ENCODE measurements around the gene PLEK. TPM values are rescaled to one million over a fixed set of nuclear protein-coding genes. Genes with fewer than 3 reads are reported as not detected.

Gene PLEK
- total RNA-seq, 1 experiment from 2014 or later, result not detected

DNA sequence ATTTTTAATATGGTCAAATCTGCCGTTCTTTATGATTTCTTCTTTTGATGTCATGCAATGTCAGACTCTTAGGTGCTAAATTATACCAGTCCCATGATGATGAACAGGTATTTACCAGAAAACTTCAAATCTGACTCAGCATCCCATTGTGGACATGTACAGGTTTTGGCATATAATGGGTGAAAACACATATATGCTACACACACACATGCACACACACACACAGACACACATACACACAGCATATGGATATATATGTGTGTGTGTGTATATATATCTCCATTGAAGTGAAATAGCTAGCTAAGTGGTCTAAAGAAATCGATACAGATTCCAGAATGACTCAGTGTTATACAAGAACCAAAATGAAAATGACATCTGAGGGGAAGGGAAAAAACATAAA is 7.4 kb downstream of the PLEK start:
- H3K36me3 ChIP-seq (ENCODE audit: low read depth, low read length), result no peaks in the 10 kb centered on the region
- no peaks in the 10 kb centered on the region for H4K20me1 ChIP-seq (ENCODE audit: low read length)
- no peaks in the 10 kb centered on the region for H3K9me3 ChIP-seq (ENCODE audit: low read length)
- ChIA-PET CTCF (interaction anchor here (0.5 kb wide), 1 partner anchor 285 kb away, joined by 3 read pairs; no protein-coding TSS in a partner anchor), POLR2A (ENCODE audit: unreplicated experiment) (no interaction called here)
- peaks cover 3% of the 10 kb centered on the region; the same call in 1 of the 2 replicates for H3K27me3 ChIP-seq (ENCODE audit: low read length)
- no peak overlapping the region for H3K4me2 ChIP-seq (ENCODE audit: low read length)
- no peak overlapping the region for H3K9ac ChIP-seq (ENCODE audit: low read length)
- intact Hi-C loops (cut with micrococcal nuclease), result no loop called here
- TF ChIP-seq EZH2phosphoT487 (IDR thresholded peaks at IDR 0.05; ENCODE audit: borderline replicate concordance, low read length) (no peak), EZH2 (IDR thresholded peaks at IDR 0.05; ENCODE audit: low read length, unreplicated experiment) (no peak)
- TF ChIP-seq, protein P1, sequence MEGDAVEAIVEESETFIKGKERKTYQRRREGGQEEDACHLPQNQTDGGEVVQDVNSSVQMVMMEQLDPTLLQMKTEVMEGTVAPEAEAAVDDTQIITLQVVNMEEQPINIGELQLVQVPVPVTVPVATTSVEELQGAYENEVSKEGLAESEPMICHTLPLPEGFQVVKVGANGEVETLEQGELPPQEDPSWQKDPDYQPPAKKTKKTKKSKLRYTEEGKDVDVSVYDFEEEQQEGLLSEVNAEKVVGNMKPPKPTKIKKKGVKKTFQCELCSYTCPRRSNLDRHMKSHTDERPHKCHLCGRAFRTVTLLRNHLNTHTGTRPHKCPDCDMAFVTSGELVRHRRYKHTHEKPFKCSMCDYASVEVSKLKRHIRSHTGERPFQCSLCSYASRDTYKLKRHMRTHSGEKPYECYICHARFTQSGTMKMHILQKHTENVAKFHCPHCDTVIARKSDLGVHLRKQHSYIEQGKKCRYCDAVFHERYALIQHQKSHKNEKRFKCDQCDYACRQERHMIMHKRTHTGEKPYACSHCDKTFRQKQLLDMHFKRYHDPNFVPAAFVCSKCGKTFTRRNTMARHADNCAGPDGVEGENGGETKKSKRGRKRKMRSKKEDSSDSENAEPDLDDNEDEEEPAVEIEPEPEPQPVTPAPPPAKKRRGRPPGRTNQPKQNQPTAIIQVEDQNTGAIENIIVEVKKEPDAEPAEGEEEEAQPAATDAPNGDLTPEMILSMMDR (conservative IDR thresholded peaks at IDR 0.05; ENCODE audit: low read depth, low read length), result no peak
- no peak overlapping the region for H3K4me3 ChIP-seq (ENCODE audit: low read length)
- BruUV-seq (replicated peaks), result no TSS peak
- no peaks in the 10 kb centered on the region for H3K79me2 ChIP-seq (ENCODE audit: low read length)
- H3K27ac ChIP-seq (ENCODE audit: low read length), result no peak overlapping the region
- DNase-seq (no peak), ATAC-seq (no peak)
- no peaks in the 10 kb centered on the region for H3K9me2 ChIP-seq (replicated peaks; ENCODE audit: low read length)
- H2AFZ ChIP-seq (ENCODE audit: low read length), result no peak overlapping the region
- no peaks in the 10 kb centered on the region for H3K4me1 ChIP-seq (ENCODE audit: insufficient read depth, low read length)
- no peaks in the 10 kb centered on the region for H3F3A ChIP-seq (ENCODE audit: low read length, unreplicated experiment)

DNA sequence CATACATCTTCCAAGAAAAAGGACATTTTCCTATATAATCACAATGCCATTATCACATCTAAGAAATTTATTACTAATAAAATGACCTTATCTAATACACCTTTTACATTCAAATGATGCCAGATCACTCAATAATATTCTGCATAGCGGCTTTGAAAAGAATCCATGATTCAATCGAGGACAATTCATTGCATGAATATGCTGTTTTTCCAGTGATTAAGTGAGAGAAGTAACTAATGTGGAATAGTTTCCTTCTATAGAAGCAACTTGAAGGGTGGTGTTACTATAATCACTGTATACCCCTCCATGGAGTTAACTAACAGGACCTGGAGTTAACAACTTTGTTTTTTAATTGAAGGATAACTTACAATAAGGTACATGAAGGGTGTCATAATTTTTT is 9.1 kb downstream of the PLEK start:
- Histone ChIP-seq H3K9me2 (replicated peaks; ENCODE audit: low read length) (no peaks in the 10 kb centered on the region), H3K27me3 (ENCODE audit: low read length) (peaks cover 3% of the 10 kb centered on the region; the same call in 1 of the 2 replicates), H3F3A (ENCODE audit: low read length, unreplicated experiment) (no peaks in the 10 kb centered on the region), H3K4me3 (ENCODE audit: low read length) (no peak overlapping the region), H3K36me3 (ENCODE audit: low read depth, low read length) (no peaks in the 10 kb centered on the region), H3K9ac (ENCODE audit: low read length) (no peak overlapping the region), H3K27ac (ENCODE audit: low read length) (no peak overlapping the region), H3K9me3 (ENCODE audit: low read length) (no peaks in the 10 kb centered on the region), H2AFZ (ENCODE audit: low read length) (no peak overlapping the region), H3K4me2 (ENCODE audit: low read length) (no peak overlapping the region), H3K79me2 (ENCODE audit: low read length) (no peaks in the 10 kb centered on the region), H3K4me1 (ENCODE audit: insufficient read depth, low read length) (no peaks in the 10 kb centered on the region), H4K20me1 (ENCODE audit: low read length) (no peaks in the 10 kb centered on the region)
- DNase-seq, result no peak
- CTCF ChIA-PET, result no interaction called here
- no TSS peak for BruUV-seq (replicated peaks)
- no peak for ATAC-seq
- no peak for TF ChIP-seq EZH2phosphoT487 (IDR thresholded peaks at IDR 0.05; ENCODE audit: borderline replicate concordance, low read length)
- TF ChIP-seq, protein P1 (conservative IDR thresholded peaks at IDR 0.05; ENCODE audit: low read depth, low read length), result no peak
- TF ChIP-seq EZH2 (IDR thresholded peaks at IDR 0.05; ENCODE audit: low read length, unreplicated experiment), result no peak
- POLR2A ChIA-PET (ENCODE audit: unreplicated experiment), result no interaction called here
- intact Hi-C loops (cut with micrococcal nuclease), result no loop called here

DNA sequence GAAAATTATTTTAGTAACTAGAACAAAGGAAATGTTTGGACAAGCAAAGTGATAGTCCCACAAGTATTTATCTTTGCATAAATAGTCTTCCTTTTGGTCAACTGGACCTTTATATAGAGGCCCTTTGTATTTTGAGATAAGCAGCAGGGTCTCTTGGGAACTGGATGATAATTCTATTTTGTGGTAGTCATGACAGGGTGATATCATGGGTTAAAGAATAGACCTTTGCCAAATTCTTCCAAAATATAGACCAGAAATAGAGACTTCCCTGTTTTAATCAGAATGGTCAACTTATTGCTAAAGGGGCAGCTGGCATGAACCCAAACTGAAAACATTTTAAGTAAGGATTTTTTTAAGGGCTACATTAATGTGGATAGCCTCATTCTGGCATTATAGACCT is 10.5 kb downstream of the PLEK start:
- Histone ChIP-seq H3K79me2 (ENCODE audit: low read length) (no peaks in the 10 kb centered on the region), H3F3A (ENCODE audit: low read length, unreplicated experiment) (no peaks in the 10 kb centered on the region), H3K4me1 (ENCODE audit: insufficient read depth, low read length) (no peaks in the 10 kb centered on the region), H3K36me3 (ENCODE audit: low read depth, low read length) (no peaks in the 10 kb centered on the region), H3K4me3 (ENCODE audit: low read length) (no peak overlapping the region), H4K20me1 (ENCODE audit: low read length) (no peaks in the 10 kb centered on the region), H3K27ac (ENCODE audit: low read length) (no peak overlapping the region), H2AFZ (ENCODE audit: low read length) (no peak overlapping the region), H3K9ac (ENCODE audit: low read length) (no peak overlapping the region), H3K9me2 (replicated peaks; ENCODE audit: low read length) (no peaks in the 10 kb centered on the region), H3K9me3 (ENCODE audit: low read length) (no peaks in the 10 kb centered on the region), H3K4me2 (ENCODE audit: low read length) (no peak overlapping the region), H3K27me3 (ENCODE audit: low read length) (peaks cover 12% of the 10 kb centered on the region; the same call in 1 of the 2 replicates)
- intact Hi-C loops (cut with micrococcal nuclease), result no loop called here
- POLR2A ChIA-PET (ENCODE audit: unreplicated experiment), result no interaction called here
- CTCF ChIA-PET, result no interaction called here
- no peak for DNase-seq
- no peak for TF ChIP-seq EZH2 (IDR thresholded peaks at IDR 0.05; ENCODE audit: low read length, unreplicated experiment)
- no peak for TF ChIP-seq EZH2phosphoT487 (IDR thresholded peaks at IDR 0.05; ENCODE audit: borderline replicate concordance, low read length)
- TF ChIP-seq, protein P1 (conservative IDR thresholded peaks at IDR 0.05; ENCODE audit: low read depth, low read length), result no peak
- no TSS peak for BruUV-seq (replicated peaks)
- ATAC-seq, result no peak

Measured in PC-3 (cell line).